SU-DHL-6 (cell line): ENCODE measurements around the gene CDV3.

Experiments
- H2AFZ ChIP-seq: fragments of 200-600 bp; sonication (generic); 2 replicates; pipeline ENCODE4 v1.6.1; 2014; ENCODE audit warnings: low read depth, mild to moderate bottlenecking, moderate library complexity, mixed read lengths, antibody characterized with exemption, low read length; ENCODE audit not compliant: severe bottlenecking
- H3F3A ChIP-seq: fragments of 200-600 bp; shearing (Covaris generic); 2 replicates; pipeline ENCODE4 v1.6.0; 2016; ENCODE audit warnings: antibody characterized with exemption, mild to moderate bottlenecking; ENCODE audit not compliant: insufficient read depth
- H3K27ac ChIP-seq: fragments of 200-600 bp; sonication (generic); 2 replicates; pipeline ENCODE4 v1.5.1; 2016; ENCODE audit warnings: low read depth, mild to moderate bottlenecking, low read length, moderate library complexity, mixed read lengths
- H3K27me3 ChIP-seq: fragments of 200-600 bp; sonication (generic), shearing (Covaris generic); 2 replicates; pipeline ENCODE4 v1.6.0; 2014; ENCODE audit warnings: mild to moderate bottlenecking, low read length
- H3K36me3 ChIP-seq: fragments of 200-600 bp; sonication (generic); 2 replicates; pipeline ENCODE4 v1.6.1; 2014; ENCODE audit warnings: mild to moderate bottlenecking, low read length, mixed read lengths
- H3K4me2 ChIP-seq: fragments of 300-600, 200-600 bp; shearing (Covaris generic), sonication (generic); 2 replicates; pipeline ENCODE4 v1.6.0; 2014; ENCODE audit warnings: low read length, low read depth, mild to moderate bottlenecking; ENCODE audit not compliant: poor library complexity, severe bottlenecking
- H3K4me3 ChIP-seq: fragments of 200-600 bp; sonication (generic); 2 replicates; pipeline ENCODE4 v1.5.1; 2014; ENCODE audit warnings: antibody characterized with exemption, low read length, mild to moderate bottlenecking, mixed read lengths; ENCODE audit not compliant: insufficient read depth, poor library complexity, severe bottlenecking
- H3K79me2 ChIP-seq: fragments of 200-600 bp; sonication (generic); 2 replicates; pipeline ENCODE4 v1.6.1; 2014; ENCODE audit warnings: mild to moderate bottlenecking, low read length, moderate library complexity; ENCODE audit not compliant: insufficient read depth
- H3K9ac ChIP-seq: fragments of 200-600 bp; sonication (generic); 2 replicates; pipeline ENCODE4 v1.7.0; 2014; ENCODE audit warnings: mild to moderate bottlenecking, low read length
- H3K9me2 ChIP-seq: fragments of 200-600 bp; sonication (generic); replicated peaks from 2 replicates; pipeline ENCODE4 v1.6.1; 2014; ENCODE audit warnings: low read length; ENCODE audit not compliant: insufficient read depth
- H3K9me3 ChIP-seq: fragments of 200-600 bp; sonication (generic); 2 replicates; pipeline ENCODE4 v1.6.1; 2014; ENCODE audit warnings: low read length, mixed read lengths; ENCODE audit not compliant: insufficient read depth
- H4K20me1 ChIP-seq: fragments of 200-600 bp; sonication (generic); 2 replicates; pipeline ENCODE4 v1.6.1; 2014; ENCODE audit warnings: low read depth, mild to moderate bottlenecking, antibody characterized with exemption, low read length, moderate library complexity, mixed read lengths
- CTCF ChIP-seq: fragments of 200-600 bp; sonication (generic); IDR thresholded peaks from one replicate; pipeline ENCODE4 v1.5.1; 2017; ENCODE audit warnings: antibody characterized with exemption, mild to moderate bottlenecking, low read length, moderate library complexity; ENCODE audit not compliant: insufficient read depth, poor library complexity, severe bottlenecking
- EZH2phosphoT487 ChIP-seq: fragments of 200-600 bp; sonication (generic), shearing (Covaris generic); conservative IDR thresholded peaks from 2 replicates; pipeline ENCODE4 v1.6.1; 2018; ENCODE audit warnings: mild to moderate bottlenecking, antibody characterized with exemption, low read length, moderate library complexity, mixed read lengths

CDV3 gene

GRCh38 chr3:133606902-133607301 lies 33.4 kb downstream of the CDV3 start:
- Histone ChIP-seq H3K9ac (no peak overlapping the region), H3K27ac (no peak overlapping the region), H3K4me2 (no peak overlapping the region), H3K9me2 (no peaks in the 10 kb centered on the region), H3K79me2 (no peaks in the 10 kb centered on the region), H3K36me3 (peaks cover 74% of the 10 kb centered on the region), H2AFZ (no peak overlapping the region), H3K27me3 (no peaks in the 10 kb centered on the region), H3K9me3 (no peaks in the 10 kb centered on the region), H3F3A (no peaks in the 10 kb centered on the region), H3K4me3 (no peak overlapping the region), H4K20me1 (peaks cover 5% of the 10 kb centered on the region; the same call in 1 of the 2 replicates)
- no peak for TF ChIP-seq CTCF
- no peak for TF ChIP-seq EZH2phosphoT487

- H3K36me3 ChIP-seq, result peaks cover 70% of the 10 kb centered on the region
- H3K27me3 ChIP-seq, result no peaks in the 10 kb centered on the region
- no peak overlapping the region for H3K27ac ChIP-seq
- no peak overlapping the region for H3K4me2 ChIP-seq
- no peak overlapping the region for H3K9ac ChIP-seq
- no peaks in the 10 kb centered on the region for H3K9me3 ChIP-seq
- peaks cover 5% of the 10 kb centered on the region; the same call in 1 of the 2 replicates for H4K20me1 ChIP-seq
- no peak overlapping the region for H3K4me3 ChIP-seq
- H2AFZ ChIP-seq, result no peak overlapping the region
- H3K79me2 ChIP-seq, result no peaks in the 10 kb centered on the region
- no peaks in the 10 kb centered on the region for H3F3A ChIP-seq
- no peaks in the 10 kb centered on the region for H3K9me2 ChIP-seq
- TF ChIP-seq CTCF (no peak), EZH2phosphoT487 (no peak)
These were observed 34.3 kb downstream of the CDV3 start for GRCh38 chr3:133607816-133608215.

GRCh38 chr3:133608388-133608787 lies 34.9 kb downstream of the CDV3 start:
- Histone ChIP-seq H3K9ac (no peak overlapping the region), H2AFZ (no peak overlapping the region), H3K9me2 (no peaks in the 10 kb centered on the region), H3K36me3 (peaks cover 69% of the 10 kb centered on the region), H3F3A (no peaks in the 10 kb centered on the region), H3K9me3 (no peaks in the 10 kb centered on the region), H4K20me1 (peaks cover 3% of the 10 kb centered on the region; the same call in 1 of the 2 replicates), H3K27me3 (no peaks in the 10 kb centered on the region), H3K4me3 (no peak overlapping the region), H3K4me2 (no peak overlapping the region), H3K27ac (no peak overlapping the region), H3K79me2 (no peaks in the 10 kb centered on the region)
- no peak for TF ChIP-seq CTCF
- TF ChIP-seq EZH2phosphoT487, result no peak
